Posterior vena cava (tissue), 2 donors: ENCODE results near the gene TCF23. TPM values are rescaled to one million over a fixed set of nuclear protein-coding genes. Genes with fewer than 3 reads are reported as not detected.
A peak's percentile ranks its signal among the peaks of the same experiment; 100 is the strongest.

Experiments used
- DNase-seq: peaks from one replicate; pipeline ENCODE4 v3.0.0-alpha.2; 2020; ENCODE audit warnings: low spot score
- intact Hi-C, 2 donors: fragments of 100-400 bp; cut with DNase I; formaldehyde crosslinking; loops; one replicate each; pipeline versions ENCODE4 v1.14.1 to v1.14.2; 2022 to 2023
- total RNA-seq, 2 donors: library from RNA; stranded (reverse); fragmentation: NEBNext Ultra II Directional; extraction: Animal tissue kit (Norgen Biotek cat#: 25700); gene quantifications; one replicate each; pipeline ENCODE4 v1.2.1, GENCODE V29; 2021
- donor health status: DM: yes; HTN: yes; CAD: no.
- donor health status: DM: yes; HTN: yes; CAD: no.

TCF23 gene
- total RNA-seq, 2 donors from 2014 or later: 5.0 to 10.7 TPM

DNA sequence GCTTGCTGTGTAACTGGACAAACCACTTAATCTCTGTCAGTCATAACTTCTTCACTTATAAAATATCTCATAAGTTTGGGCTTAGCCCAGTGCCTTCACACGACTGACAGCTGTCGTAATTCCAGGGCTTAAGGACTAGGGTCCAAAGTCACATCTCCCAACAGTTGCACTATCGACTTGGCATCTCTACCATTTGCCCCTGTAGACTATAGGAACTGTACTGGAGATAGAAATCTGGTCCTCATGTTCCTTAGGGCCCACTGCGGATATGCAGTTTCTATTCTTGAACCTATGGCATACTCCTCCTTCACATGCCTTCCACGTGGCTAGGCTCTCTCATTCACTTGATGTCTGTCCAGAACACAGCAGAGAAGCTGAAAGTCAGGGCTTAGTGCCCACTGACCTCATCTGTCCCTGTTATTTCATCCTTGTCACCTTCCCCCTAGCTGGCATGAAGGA is 22.5 kb upstream of the TCF23 start:
- DNase-seq: no peak
- intact Hi-C loops: no loop called here

DNA sequence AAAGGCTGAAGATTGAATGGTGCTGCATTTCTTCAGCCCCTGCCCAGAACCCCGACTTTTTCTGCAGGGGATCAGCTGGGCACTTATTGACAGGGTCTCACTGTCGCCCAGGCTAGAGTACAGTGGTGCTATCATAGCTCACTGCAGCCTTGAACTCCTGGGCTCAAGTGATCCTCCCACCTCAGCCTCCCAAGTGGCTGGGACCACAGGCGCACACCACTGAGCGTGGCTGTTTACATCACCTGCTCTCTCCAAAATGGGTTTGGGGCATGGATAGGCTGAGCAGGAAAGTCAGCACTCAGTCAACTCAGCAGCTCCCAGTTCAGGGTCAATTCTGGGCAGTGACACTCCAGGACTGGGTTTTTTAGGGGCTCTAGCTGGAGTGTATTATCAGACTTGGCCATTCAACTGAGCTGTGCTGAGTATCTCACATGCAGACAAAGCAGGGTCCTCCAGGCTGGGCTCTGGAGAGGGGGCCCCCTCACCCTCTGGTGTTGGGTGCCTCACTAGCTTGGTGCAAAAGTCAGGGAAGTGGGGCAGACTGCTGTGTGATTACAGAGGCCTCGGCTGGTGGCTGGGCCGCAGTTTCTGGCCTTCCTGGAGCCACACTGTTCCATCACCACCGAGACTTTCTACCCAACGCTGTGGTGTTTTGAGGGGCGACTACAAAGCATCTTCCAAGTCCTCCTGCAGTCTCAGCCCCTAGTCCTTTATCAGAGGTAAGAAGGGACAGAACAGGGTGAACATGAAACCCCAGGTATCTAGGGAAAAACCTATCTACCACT is 20.7 kb upstream of the TCF23 start:
- intact Hi-C loops: no loop called here
- no peak for DNase-seq

DNA sequence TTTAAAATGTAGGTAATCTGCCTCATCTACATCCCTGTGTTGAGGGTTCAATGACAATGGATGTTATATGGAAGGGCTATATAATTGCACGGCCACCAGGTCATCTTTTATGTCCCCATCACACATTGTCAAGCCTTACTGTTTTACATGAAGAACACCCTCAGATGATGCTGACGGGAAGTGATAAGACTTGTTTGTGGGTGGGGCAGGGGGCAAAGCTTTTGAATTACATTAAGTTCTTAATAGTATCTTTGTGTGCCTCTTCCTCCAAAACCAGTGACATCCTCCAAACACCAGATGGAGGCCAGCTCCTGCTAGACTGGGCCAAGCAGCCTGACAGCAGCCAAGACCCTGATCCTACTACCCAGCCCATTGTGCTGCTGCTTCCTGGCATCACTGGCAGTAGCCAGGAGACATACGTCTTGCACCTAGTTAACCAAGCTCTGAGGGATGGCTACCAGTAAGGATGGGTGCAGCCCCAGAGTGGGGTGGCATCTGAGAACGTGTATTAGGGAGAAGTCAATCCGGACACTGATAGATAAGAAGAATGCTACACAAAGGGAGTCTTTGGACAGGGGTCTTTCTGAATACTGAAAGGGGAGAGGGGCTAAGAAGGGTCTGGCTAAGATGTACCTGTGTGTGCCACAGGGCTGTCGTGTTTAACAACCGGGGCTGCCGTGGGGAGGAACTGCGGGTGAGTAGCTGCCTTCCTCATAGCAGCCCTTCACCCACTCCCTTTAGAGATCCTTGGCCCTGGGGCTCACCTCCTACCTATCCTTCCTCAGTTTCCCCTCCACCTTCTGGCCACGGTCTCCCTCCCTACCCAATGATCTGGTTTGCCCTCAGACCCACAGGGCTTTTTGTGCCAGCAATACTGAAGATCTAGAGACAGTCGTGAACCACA is 19.9 kb upstream of the TCF23 start:
- DNase-seq: no peak
- intact Hi-C loops: no loop called here

DNA sequence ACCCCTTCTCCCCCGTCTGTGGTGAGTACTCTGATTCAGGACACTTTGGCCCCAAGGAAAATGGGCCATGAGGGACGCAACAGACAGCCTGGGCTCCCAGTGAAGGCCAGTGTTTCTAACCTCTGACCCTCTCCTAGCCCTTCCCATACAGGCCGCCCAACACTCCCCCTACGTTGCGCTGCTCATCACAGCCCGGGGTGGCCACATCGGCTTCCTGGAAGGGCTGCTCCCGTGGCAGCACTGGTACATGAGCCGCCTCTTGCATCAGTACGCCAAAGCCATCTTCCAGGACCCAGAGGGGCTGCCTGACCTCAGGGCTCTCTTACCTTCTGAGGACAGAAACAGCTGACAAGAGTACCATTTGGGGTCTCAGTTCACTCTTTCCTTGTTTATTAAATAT is 18.4 kb upstream of the TCF23 start:
- no peak for DNase-seq
- intact Hi-C loops: loop anchor here in 1 of 2 donors (5.0 kb wide), 1 partner anchor 57 kb away; no protein-coding TSS in a partner anchor

DNA sequence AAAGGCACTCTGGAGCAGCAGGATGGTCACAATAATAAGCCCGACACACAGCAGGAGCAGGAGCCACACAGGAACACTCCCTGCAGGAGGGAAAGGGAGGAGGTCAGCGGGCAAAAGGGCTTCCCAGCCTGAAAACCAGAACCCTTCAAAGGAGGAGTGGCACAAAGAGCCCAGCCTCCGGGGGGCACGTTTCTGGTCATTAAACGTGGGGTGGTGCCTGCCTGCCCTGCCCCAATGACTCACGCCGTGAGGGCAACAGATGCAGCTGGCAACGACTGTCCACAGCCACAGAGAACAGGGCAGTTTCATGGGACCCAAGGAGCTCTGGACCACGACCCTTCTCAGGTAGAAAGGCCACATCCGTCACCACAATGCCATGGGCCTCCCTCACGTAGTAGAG is 17.4 kb upstream of the TCF23 start:
- DNase-seq: peak; percentile 51
- intact Hi-C loops: loop anchor here in 1 of 2 donors (5.0 kb wide), 1 partner anchor 56 kb away; no protein-coding TSS in a partner anchor

DNA sequence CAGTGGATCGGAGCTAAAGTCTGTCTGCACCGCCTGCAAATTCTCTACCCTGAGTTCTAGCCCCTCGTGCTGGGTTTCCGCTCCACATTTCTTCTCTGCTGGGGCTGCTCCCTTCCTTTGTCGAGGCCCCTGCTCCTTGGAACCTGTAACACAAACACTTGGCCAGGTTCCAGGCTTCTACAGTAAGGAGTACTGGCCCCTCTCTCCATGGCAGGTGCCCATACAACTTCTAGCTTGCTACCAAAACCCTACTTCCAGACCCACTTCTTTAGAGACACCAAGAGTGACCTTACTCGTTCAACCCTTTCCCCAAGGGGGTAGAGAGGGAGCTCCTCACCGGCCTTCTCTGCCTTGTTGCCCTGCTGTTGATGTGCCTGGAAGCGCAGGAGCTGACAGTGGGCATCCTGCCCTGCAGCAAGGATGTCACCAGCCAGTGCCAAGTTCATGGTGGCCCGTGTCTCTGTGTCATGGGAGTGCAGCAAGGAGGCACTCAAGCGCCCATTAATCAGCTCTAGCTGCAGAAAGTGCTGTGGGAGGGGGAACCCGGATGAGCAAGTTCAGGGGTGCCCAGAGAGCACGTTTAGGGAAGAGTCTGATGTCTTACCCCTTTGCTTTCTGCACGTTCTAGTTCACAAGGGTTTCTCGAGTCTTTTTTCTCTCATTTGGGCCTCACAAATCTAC is 15.5 kb upstream of the TCF23 start:
- intact Hi-C loops: loop anchor here (1.0 to 5.0 kb wide), 2 partner anchors 54 kb away; no protein-coding TSS in a partner anchor

DNA sequence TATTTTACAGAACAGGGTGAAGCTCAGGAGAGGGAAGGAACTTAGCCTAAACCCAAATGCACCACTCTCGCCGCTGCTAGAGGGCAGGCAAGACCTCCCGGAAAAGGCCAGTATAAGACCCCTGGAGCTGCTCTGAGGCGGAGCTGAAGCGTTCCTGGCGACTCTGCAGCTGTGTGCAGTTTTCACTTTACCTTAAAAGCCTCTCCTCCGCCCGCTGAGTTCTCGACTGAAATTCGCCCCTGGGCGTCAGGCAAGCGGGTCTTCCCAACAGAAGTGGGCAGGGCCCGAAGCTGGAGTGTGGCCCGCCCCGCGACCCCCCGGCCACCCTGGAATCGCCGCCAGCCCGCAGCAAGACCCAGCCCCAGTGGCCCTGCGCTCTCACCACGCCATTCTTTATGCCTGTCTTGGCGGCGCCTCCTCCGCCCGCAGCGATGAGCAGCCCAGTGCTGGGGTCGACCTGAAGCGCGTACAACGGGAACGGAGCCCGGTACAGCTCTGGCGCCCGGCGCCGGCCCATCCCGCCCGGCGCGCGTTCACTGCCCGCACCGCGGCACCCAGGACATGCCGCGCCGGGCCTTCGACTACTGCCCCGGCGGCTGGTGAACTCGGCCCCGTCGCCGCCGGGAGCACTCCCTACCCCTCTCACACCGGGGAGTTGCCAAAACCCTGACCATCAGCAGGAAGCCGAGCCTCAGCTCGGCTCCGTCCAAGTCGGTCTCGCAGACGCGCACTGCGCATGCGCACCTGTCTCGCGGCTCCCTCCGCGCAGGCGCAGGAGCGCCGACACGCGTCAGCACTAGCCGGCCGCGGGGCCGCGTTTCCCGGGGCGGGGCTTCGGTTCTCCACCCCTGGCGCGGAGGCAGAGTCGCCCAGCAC is 14.7 kb upstream of the TCF23 start, which contains the start of gene PREB:
TSS of gene PREB (minus strand) at position 732 of the 876 bp plus-strand sequence. CDS start at position 517, 215 bp downstream.
- peak; percentile 99 for DNase-seq
- intact Hi-C loops: loop anchor here (1.0 to 5.0 kb wide), 2 partner anchors 53 kb away; no protein-coding TSS in a partner anchor

More for the DNA sequence above, 15.5 kb upstream of the TCF23 start:
- peak; percentile 80 for DNase-seq

DNA sequence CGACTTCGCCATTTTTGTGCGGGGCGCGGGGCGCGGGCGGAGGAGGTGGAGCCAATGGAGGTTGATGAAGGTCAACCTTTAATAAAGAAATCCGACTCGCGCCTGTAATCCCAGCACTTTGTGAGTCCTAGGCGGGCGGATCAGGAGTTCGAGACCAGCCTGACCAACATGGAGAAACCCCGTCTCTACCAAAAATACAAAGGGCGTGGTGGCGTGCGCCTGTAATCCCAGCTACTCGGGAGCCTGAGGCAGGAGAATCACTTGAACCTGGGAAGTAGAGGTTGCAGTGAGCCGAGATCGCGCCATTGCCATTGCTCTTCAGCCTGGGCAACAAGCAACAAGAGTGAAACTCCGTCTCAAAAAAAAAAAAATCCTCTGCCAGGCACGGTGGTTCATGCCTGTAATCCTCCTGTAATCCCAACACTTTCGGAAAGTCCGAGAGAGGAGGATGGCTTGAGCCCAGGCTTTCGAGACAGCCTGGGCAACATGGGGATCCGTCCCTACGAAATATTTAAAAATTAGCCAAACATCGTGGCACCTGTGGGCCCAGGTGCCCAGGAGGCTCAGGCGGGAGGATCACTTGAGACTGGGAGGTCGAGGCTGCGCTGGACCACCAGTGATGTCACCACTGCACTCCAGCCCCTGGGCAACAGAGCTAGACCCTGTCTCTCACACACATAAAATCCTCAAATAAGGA is 13.9 kb upstream of the TCF23 start:
- intact Hi-C loops: loop anchor here in 1 of 2 donors (5.0 kb wide), 1 partner anchor 52 kb away; no protein-coding TSS in a partner anchor

DNA sequence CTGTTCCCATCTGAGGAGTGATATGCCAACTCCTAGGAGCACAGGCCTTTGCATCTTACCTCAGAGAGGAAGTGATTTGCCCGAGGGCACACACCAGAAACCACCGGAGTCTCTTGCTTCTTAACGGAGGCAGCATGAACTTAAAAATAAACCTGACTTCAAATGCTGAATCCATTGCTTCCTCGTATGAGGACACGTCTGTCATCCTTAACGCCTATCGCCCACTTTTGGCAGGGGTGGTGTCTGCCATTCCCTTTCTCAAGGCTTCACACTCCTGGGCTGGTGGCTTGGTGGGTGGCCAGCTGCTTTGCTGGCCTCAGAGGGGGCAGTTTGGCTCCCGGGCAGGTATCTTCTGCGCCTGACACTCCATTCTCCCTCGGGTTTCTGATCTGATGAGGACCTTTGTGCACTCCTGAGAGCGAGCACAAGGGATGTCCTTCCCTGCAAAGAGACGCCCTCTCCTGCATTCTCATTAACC is 13.3 kb upstream of the TCF23 start:
- DNase-seq: peak; percentile 72
- intact Hi-C loops: no loop called here

More for the DNA sequence above, 13.9 kb upstream of the TCF23 start:
- peak; percentile 54 for DNase-seq

DNA sequence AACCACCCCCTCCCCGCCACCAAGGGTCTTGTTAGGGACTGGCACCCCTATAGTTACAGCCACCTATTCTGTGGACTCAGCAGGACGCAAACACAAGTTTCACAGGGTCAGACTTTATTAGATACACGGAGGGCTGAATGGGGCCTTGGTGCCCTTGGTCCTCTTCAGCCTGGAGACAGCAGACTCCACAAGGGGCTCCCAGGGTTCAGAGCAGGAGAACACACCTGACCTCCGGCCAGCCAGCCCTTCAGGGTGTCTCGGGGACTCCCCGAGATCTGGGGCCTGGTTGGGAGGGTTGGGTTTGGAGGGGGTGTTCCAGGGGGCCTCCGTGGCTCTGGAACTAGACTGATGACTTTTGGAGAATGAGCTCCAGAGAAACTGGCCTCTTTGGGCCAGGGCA is 12.1 kb upstream of the TCF23 start:
- intact Hi-C loops: loop anchor here in 1 of 2 donors (1.0 kb wide), 1 partner anchor 125 kb away; no protein-coding TSS in a partner anchor
- DNase-seq: peak; percentile 71

DNA sequence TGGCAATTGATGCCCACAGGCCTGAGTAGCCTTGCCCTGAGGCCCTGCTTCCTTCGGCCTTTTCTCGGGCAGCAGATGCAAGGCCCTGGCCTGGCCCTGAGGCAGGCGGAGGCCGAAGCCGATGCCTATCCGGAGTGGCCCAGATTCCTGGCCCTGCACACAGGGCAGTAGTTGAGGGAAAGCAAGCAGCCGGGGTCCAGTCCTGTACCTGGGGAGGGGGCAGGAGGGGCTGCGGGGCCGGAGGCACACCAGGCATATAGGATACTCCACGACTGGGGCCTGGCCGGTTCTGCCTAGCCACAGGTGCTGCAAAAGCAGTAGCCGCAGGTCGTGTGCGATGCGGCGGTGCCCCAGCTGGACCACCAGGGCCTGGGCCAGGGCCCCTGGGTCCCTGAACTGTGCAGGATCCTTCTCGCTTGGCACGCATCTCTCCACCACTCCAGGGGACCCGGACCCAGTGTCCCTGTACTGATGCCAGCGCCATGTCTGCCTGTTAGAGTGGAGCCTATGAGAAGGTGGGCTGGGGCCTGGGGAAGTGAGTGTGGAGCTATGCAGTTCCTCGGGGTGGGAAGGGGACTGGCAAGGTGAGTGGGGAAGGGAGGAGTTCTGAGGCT is 11.4 kb upstream of the TCF23 start:
- intact Hi-C loops: no loop called here
- DNase-seq: peak; percentile 71

DNA sequence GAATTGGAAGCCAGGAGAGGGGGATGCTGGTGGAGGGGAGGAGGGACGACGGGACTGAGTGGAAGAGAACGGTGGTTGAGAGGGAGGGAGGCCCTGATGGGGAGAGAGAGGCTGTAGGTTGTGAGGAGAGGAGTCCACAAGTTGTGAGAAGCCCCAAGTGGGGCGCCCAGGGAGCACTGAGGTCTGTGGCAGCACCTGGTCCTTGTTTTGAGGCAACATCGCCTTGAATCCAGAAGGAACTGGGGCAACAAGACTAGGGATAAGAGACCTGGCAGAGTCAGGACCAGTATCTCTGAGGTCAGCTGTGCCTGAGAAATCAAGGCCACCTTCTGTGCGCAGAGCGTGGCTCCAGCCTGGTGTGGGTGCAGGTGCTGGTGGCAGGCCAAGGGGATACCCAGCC is 10.7 kb upstream of the TCF23 start:
- intact Hi-C loops: no loop called here
- DNase-seq: peak; percentile 62

DNA sequence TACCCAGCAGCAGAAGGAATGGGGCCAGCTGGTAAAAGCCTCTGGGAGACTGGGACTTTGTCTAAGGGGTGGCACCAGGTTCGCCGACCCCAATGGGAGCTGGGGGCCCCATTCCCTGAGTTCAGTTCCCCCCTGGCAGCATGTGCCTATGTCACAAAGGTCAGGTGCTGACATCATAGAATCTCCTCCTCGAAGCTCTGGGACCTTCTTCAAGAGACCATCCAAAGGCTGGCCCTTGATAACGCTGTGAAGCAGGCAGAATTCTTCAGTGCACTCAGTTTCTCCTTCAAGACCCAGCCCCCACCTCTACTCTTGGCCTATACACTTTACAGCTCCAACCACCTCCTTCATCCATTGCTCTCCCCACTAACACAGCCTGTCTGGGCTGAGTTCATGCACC is 9.5 kb upstream of the TCF23 start, which contains the start of gene PRR30:
TSS of gene PRR30 (minus strand) at position 101 of the 400 bp plus-strand sequence. CDS start 1,081 bp downstream, outside the sequence.
- peak; percentile 19 for DNase-seq
- intact Hi-C loops: no loop called here

DNA sequence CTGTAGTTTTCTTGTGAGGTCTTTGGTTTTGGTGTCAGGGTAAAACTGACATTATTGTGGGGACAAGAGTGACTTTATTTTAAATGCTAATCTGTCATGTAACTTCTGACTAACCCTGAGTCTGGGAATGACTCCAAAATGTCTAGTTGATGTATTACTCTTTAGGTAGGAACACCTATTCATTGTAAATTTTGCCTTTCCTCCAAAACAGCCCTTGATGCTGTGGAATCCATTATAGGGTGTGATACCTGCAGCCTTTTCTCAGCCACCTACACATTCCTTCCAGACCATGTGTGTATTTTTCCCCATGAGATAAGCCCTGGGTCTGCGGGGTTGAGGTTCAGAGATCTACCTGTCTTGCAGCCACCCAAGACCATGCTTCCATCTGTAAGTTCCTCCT is 5.5 kb upstream of the TCF23 start:
- intact Hi-C loops: no loop called here
- DNase-seq: peak; percentile 8

DNA sequence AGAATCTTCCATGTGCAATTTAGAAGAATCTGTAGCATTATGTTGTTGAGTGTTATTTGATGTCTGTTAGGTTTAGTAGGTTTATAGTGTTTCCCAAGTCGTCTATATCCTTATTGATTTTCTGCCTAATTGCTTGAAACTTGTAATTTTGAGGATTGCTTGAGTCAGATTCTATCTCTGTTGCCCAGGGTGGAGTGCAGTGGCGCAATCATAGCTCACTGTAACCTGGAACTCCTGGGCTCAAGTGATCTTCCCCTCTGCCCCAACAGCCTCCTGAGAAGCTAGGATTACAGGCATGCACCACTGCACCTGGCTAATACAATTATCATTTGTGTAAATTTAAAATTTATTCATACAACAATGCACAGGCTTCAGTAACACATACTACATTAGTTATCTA is 3.1 kb upstream of the TCF23 start:
- intact Hi-C loops: no loop called here

DNA sequence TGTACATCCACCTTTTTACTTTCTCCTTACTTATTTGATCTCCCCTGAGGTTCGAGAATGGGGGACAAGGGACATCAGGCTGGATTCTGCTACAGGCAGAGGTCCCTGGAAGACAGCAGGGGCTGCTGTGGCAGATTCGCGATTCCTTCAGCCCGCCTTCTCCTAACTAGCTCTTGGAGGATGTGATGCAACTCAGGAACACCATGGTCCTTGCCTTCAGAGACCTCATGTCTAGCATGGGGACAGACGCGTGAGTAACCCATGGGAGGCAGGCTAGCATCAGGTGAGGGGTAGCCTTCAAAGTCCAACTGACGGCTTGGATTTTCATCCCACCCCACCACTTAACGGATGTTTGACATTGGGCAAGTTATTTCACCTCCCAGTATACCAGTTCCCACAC is 869 bp upstream of the TCF23 start:
- intact Hi-C loops: no loop called here
- DNase-seq: peak; percentile 22

More for the DNA sequence above, 3.1 kb upstream of the TCF23 start:
- peak; percentile 15 for DNase-seq
